K562 (cell line): ENCODE results near the gene ARHGAP33. TPM values are rescaled to one million over a fixed set of nuclear protein-coding genes. Genes with fewer than 3 reads are reported as not detected.

ENCODE experiments used
- ATF3 ChIP-seq, 2 experiments: fragments of 450-650 bp in 1 of 2; sonication (generic) in 1 of 2; formaldehyde crosslinking in 1 of 2; IDR thresholded peaks in 1 of 2; conservative IDR thresholded peaks in 1 of 2; 2 replicates each; pipeline versions ENCODE4 v1.6.1 to v1.8.1; 2016 to 2023; ENCODE audit warnings: mild to moderate bottlenecking in 2 of 2, moderate library complexity in 2 of 2, inconsistent platforms in 1 of 2, missing genetic modification reagents in 1 of 2
- CC2D1A ChIP-seq: fragments of 450-650 bp; IDR thresholded peaks from 2 replicates; pipeline ENCODE4 v1.6.1; 2017; ENCODE audit warnings: mild to moderate bottlenecking
- DMBX1 ChIP-seq: fragments of 250-450 bp; sonication (Bioruptor Pico); IDR thresholded peaks from 2 replicates; pipeline ENCODE4 v1.8.0; 2022; ENCODE audit warnings: inconsistent platforms, mild to moderate bottlenecking, moderate library complexity, borderline replicate concordance
- HDGF ChIP-seq: fragments of 450-650 bp; IDR thresholded peaks from 2 replicates; pipeline ENCODE4 v1.6.1; 2016
- HOMEZ ChIP-seq: fragments of 250-450 bp; sonication (Bioruptor Pico); IDR thresholded peaks from 2 replicates; pipeline ENCODE4 v1.4.0; 2020; ENCODE audit warnings: mild to moderate bottlenecking, moderate library complexity
- KDM4B ChIP-seq, 2 experiments: fragments of 450-650 bp in 1 of 2; sonication (generic) in 1 of 2; IDR thresholded peaks; 2 replicates each; pipeline ENCODE4 v1.6.1; 2016 to 2017; ENCODE audit warnings: borderline replicate concordance in 2 of 2, antibody characterized with exemption in 1 of 2, low read depth in 1 of 2, mild to moderate bottlenecking in 1 of 2
- LCOR ChIP-seq: sonication (generic); formaldehyde crosslinking; IDR thresholded peaks from 2 replicates; pipeline ENCODE4 v1.8.0; 2022; ENCODE audit warnings: mild to moderate bottlenecking, missing genetic modification reagents
- MTA3 ChIP-seq: fragments of 450-650 bp; formaldehyde crosslinking; IDR thresholded peaks from 2 replicates; pipeline ENCODE4 v1.6.1; 2017; ENCODE audit warnings: mild to moderate bottlenecking, borderline replicate concordance
- NR0B1 ChIP-seq: fragments of 450-650 bp; IDR thresholded peaks from one replicate; pipeline ENCODE4 v1.6.1; 2018; ENCODE audit warnings: mild to moderate bottlenecking, moderate library complexity; ENCODE audit not compliant: partially characterized antibody
- POLR3A ChIP-seq: IDR thresholded peaks from 2 replicates; pipeline ENCODE4 v1.6.1; 2011; ENCODE audit warnings: borderline replicate concordance, mild to moderate bottlenecking, moderate library complexity; ENCODE audit not compliant: insufficient read length, insufficient read depth; ENCODE audit errors: extremely low read depth
- PPARD ChIP-seq: fragments of 250-450 bp; sonication (Bioruptor Pico); IDR thresholded peaks from 2 replicates; pipeline ENCODE4 v1.8.0; 2022; ENCODE audit warnings: inconsistent platforms, mild to moderate bottlenecking, moderate library complexity
- SLC30A9 ChIP-seq: fragments of 250-450 bp; sonication (Bioruptor Pico); IDR thresholded peaks from 2 replicates; pipeline ENCODE4 v1.8.0; 2022; ENCODE audit warnings: mild to moderate bottlenecking, moderate library complexity
- SMARCA5 ChIP-seq: fragments of 450-650 bp; IDR thresholded peaks from 2 replicates; pipeline ENCODE4 v1.6.1; 2016
- SRF ChIP-seq, 2 experiments: fragments of 250-450, 450-650 bp in 1 of 2; sonication (Bioruptor Pico) in 1 of 2; sonication (generic) in 1 of 2; formaldehyde crosslinking; IDR thresholded peaks; 2 replicates each; pipeline versions ENCODE4 v1.5.0 to v1.5.1; 2020 to 2022; ENCODE audit warnings: mild to moderate bottlenecking in 1 of 2, missing genetic modification reagents in 1 of 2
- TAF15 ChIP-seq: fragments of 200-400 bp; formaldehyde crosslinking; IDR thresholded peaks from 2 replicates; pipeline ENCODE4 v1.6.1; 2017; ENCODE audit warnings: mild to moderate bottlenecking, low read depth, low read length, moderate library complexity
- ZFP36 ChIP-seq: fragments of 150-350 bp; IDR thresholded peaks from 2 replicates; pipeline ENCODE4 v1.6.1; 2018; ENCODE audit warnings: low read length, low read depth; ENCODE audit not compliant: partially characterized antibody
- ZNF197 ChIP-seq: fragments of 200-800 bp; sonication (Bioruptor generic); IDR thresholded peaks from 2 replicates; pipeline ENCODE4 v1.6.1; 2016; ENCODE audit warnings: low read depth, missing genetic modification characterization, missing compliant biosample characterization
- ZNF24 ChIP-seq: fragments of 450-650 bp; IDR thresholded peaks from 2 replicates; pipeline ENCODE4 v1.6.1; 2016
- ZNF282 ChIP-seq: sonication (generic); formaldehyde crosslinking; IDR thresholded peaks from 2 replicates; pipeline ENCODE4 v1.8.1; 2023; ENCODE audit warnings: missing genetic modification reagents
- ZNF561 ChIP-seq: fragments of 450-650 bp; formaldehyde crosslinking; conservative IDR thresholded peaks from 2 replicates; pipeline ENCODE4 v1.4.0; 2020; ENCODE audit warnings: mild to moderate bottlenecking, moderate library complexity
- ZNF76 ChIP-seq: fragments of 250-450 bp; sonication (Bioruptor Pico); IDR thresholded peaks from 2 replicates; pipeline ENCODE4 v1.4.0; 2020; ENCODE audit warnings: mild to moderate bottlenecking, moderate library complexity, borderline replicate concordance
- ZNF780A ChIP-seq: fragments of 250-450 bp; sonication (Bioruptor Pico); IDR thresholded peaks from 2 replicates; pipeline ENCODE4 v1.5.0; 2021; ENCODE audit warnings: mild to moderate bottlenecking
- polyA plus RNA-seq, 8 experiments: library from polyadenylated mRNA; depleted of rRNA in 4 of 8; stranded (reverse) in 5 of 8; unstranded in 3 of 8; fragments of >200 nt; fragmentation: Nextera tagmentation in 2 of 8; fragmentation: Illumina TruSeq in 1 of 8; extraction: Ambion mirVana in 2 of 8; extraction: Trizol in 1 of 8; gene quantifications; 2 replicates each; pipeline versions ENCODE4 v1.2.1 to v1.2.3, GENCODE V29; 2011 to 2014; ENCODE audit warnings: inconsistent platforms in 1 of 8, missing spikeins in 1 of 8
- total RNA-seq, 7 experiments: library from RNA; depleted of rRNA in 6 of 7; stranded (reverse); fragments of >200 nt in 6 of 7; fragmentation: Illumina TruSeq in 2 of 7; extraction: Trizol in 2 of 7; gene quantifications; 2 replicates each; pipeline versions ENCODE4 v1.2.1 to v1.2.3, GENCODE V29; 2011 to 2021; ENCODE audit warnings: low replicate concordance in 1 of 7
- TF ChIP-seq, protein P1 (sequence below): fragments of 450-650 bp; formaldehyde crosslinking; IDR thresholded peaks from 2 replicates; pipeline ENCODE4 v1.4.0; 2020; ENCODE audit warnings: mild to moderate bottlenecking, moderate library complexity

Gene ARHGAP33
- total and polyA plus RNA-seq, 9 of the 15 experiments (the other 6 are each of a cell fraction or from before 2014, with no cell fraction given) = 0.06 to 26.6 (median 1.6) TPM; not detected in 1

DNA sequence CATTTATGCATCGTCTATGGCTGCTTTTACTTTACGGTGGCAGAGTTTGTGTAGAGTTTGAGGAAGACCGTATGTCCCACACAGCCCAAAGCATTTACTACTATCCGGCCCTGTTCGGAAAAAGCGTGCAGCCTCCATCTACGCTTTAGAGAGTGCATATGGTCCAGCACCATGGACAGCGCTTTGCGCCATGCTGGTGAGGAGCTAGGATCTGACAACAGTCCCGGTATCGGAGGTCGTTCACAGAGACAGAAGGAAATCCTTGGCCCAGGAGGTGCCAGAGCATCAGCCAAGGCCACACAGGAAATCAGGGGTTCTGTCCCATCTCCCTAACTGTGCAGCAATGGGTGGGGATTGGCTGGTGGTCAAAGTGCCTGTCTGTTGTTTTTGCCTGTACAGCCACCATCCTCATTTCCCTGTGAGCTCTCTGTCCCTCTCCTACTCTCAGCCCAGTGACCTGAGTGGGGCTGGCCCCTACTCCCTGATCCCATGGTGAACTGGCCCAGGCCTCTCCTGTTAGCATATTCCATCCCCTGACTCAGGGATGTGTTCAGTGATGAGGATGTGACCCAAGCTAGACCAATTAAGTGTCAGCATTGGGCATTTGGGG lies 53.4 kb downstream of the ARHGAP33 start (continued):
- TF ChIP-seq HOMEZ (CRISPR knock-in tag) (no peak), NR0B1 (no peak), ATF3 (IDR thresholded peaks at IDR 0.05) (no peak), ATF3 (CRISPR knock-in tag; conservative IDR thresholded peaks at IDR 0.05) (no peak), SRF (CRISPR knock-in tag; IDR thresholded peaks at IDR 0.05) (peak in 1 of 2 experiments; percentile 54; a peak in 1 of 4 replicates), SLC30A9 (CRISPR knock-in tag) (no peak), ZFP36 (no peak), POLR3A (no peak), TAF15 (no peak), KDM4B (IDR thresholded peaks at IDR 0.05; ENCODE audit: borderline replicate concordance in 2 of 2, low read depth in 1 of 2) (no peak), CC2D1A (no peak), ZNF24 (0 out of 2 replicates have a peak, but pooled peaks have one; percentile 20), DMBX1 (CRISPR knock-in tag) (peak; percentile 41; the same call in 1 of the 2 replicates), SMARCA5 (no peak), ZNF561 (CRISPR knock-in tag) (no peak), LCOR (CRISPR knock-in tag) (peak; percentile 67; the same call in 1 of the 2 replicates), ZNF282 (no peak), ZNF76 (CRISPR knock-in tag) (no peak), ZNF780A (CRISPR knock-in tag) (no peak), MTA3 (no peak), ZNF197 (CRISPR knock-in tag) (no peak), PPARD (CRISPR knock-in tag) (no peak), HDGF (no peak)
- TF ChIP-seq, protein P1, sequence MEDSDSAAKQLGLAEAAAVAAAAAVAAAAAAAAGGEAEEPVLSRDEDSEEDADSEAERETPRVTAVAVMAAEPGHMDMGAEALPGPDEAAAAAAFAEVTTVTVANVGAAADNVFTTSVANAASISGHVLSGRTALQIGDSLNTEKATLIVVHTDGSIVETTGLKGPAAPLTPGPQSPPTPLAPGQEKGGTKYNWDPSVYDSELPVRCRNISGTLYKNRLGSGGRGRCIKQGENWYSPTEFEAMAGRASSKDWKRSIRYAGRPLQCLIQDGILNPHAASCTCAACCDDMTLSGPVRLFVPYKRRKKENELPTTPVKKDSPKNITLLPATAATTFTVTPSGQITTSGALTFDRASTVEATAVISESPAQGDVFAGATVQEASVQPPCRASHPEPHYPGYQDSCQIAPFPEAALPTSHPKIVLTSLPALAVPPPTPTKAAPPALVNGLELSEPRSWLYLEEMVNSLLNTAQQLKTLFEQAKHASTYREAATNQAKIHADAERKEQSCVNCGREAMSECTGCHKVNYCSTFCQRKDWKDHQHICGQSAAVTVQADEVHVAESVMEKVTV = no peak
